ENCODE results near the gene PTPRG.

Gene PTPRG

DNA sequence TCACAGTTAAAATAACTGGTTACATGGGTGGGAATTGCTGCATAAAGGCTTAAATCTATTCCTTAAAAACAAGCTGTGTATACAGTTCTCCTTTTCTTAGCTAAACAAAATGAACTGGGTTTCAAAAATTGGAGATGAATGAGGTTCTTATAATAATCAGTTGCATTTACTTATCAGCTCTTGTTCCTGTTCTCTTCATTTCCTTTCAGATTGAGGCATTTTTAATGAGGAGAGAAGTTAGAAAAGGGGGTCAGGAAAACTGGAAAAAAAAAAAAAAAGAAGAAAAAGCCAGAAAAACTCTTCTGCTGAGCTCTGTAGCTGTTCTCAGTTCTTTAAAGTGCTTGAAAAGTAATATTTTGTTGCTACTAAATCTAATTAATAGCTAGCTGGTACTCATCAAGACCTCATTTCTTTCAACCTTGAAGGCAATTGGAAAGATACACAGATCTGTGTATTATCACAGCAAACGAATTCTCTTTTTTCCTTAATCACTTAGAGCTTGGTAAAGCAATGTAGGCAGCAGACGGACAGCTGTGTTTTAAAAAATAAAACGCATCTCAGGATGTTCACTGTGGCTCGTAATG, 32.2 kb downstream of the PTPRG start:
- H3K4me1 ChIP-seq (ENCODE audit: control insufficient read depth, low read length): no peaks in the 10 kb centered on the region
- TF ChIP-seq, protein P1, sequence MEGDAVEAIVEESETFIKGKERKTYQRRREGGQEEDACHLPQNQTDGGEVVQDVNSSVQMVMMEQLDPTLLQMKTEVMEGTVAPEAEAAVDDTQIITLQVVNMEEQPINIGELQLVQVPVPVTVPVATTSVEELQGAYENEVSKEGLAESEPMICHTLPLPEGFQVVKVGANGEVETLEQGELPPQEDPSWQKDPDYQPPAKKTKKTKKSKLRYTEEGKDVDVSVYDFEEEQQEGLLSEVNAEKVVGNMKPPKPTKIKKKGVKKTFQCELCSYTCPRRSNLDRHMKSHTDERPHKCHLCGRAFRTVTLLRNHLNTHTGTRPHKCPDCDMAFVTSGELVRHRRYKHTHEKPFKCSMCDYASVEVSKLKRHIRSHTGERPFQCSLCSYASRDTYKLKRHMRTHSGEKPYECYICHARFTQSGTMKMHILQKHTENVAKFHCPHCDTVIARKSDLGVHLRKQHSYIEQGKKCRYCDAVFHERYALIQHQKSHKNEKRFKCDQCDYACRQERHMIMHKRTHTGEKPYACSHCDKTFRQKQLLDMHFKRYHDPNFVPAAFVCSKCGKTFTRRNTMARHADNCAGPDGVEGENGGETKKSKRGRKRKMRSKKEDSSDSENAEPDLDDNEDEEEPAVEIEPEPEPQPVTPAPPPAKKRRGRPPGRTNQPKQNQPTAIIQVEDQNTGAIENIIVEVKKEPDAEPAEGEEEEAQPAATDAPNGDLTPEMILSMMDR (IDR thresholded peaks at IDR 0.05; ENCODE audit: low read depth, low read length, poor library complexity, severe bottlenecking): no peak
- TF ChIP-seq EZH2phosphoT487 (IDR thresholded peaks at IDR 0.05; ENCODE audit: borderline replicate concordance, low read length): no peak
- H4K20me1 ChIP-seq (ENCODE audit: control insufficient read depth, insufficient read depth, low read depth, low read length): no peaks in the 10 kb centered on the region
- H3K79me2 ChIP-seq (ENCODE audit: control insufficient read depth, low read length): no peaks in the 10 kb centered on the region
- H3K4me3 ChIP-seq (ENCODE audit: low read length): no peak overlapping the region
- no peaks in the 10 kb centered on the region for H3K27me3 ChIP-seq (ENCODE audit: control insufficient read depth, low read length)
- H3K27ac ChIP-seq (ENCODE audit: low read depth, low read length): no peak overlapping the region
- no peaks in the 10 kb centered on the region for H3K36me3 ChIP-seq (ENCODE audit: control insufficient read depth, low read length)
- no peaks in the 10 kb centered on the region; the same call in 1 of the 2 replicates for H3K9me3 ChIP-seq (ENCODE audit: control insufficient read depth, insufficient read depth, low read length)
- no peaks in the 10 kb centered on the region for H3K9me2 ChIP-seq (replicated peaks; ENCODE audit: control insufficient read depth, low read length)
- no peaks in the 10 kb centered on the region for H3F3A ChIP-seq (ENCODE audit: control insufficient read depth, insufficient read depth)
- H3K4me2 ChIP-seq (ENCODE audit: low read length): no peak overlapping the region

- Histone ChIP-seq H3K27me3 (ENCODE audit: control insufficient read depth, low read length) (no peaks in the 10 kb centered on the region), H3K79me2 (ENCODE audit: control insufficient read depth, low read length) (no peaks in the 10 kb centered on the region), H3K36me3 (ENCODE audit: control insufficient read depth, low read length) (no peaks in the 10 kb centered on the region), H3K4me2 (ENCODE audit: low read length) (no peak overlapping the region), H4K20me1 (ENCODE audit: control insufficient read depth, insufficient read depth, low read depth, low read length) (no peaks in the 10 kb centered on the region), H3K4me3 (ENCODE audit: low read length) (no peak overlapping the region), H3K4me1 (ENCODE audit: control insufficient read depth, low read length) (no peaks in the 10 kb centered on the region), H3K9me2 (replicated peaks; ENCODE audit: control insufficient read depth, low read length) (no peaks in the 10 kb centered on the region), H3K9me3 (ENCODE audit: control insufficient read depth, insufficient read depth, low read length) (no peaks in the 10 kb centered on the region; the same call in 1 of the 2 replicates), H3F3A (ENCODE audit: control insufficient read depth, insufficient read depth) (no peaks in the 10 kb centered on the region), H3K27ac (ENCODE audit: low read depth, low read length) (no peak overlapping the region)
- TF ChIP-seq, protein P1 (IDR thresholded peaks at IDR 0.05; ENCODE audit: low read depth, low read length, poor library complexity, severe bottlenecking): no peak
- no peak for TF ChIP-seq EZH2phosphoT487 (IDR thresholded peaks at IDR 0.05; ENCODE audit: borderline replicate concordance, low read length)
Observed at GRCh38 chr3:61594144-61594963, 33.0 kb downstream of the PTPRG start.

- Histone ChIP-seq H3K36me3 (ENCODE audit: control insufficient read depth, low read length) (no peaks in the 10 kb centered on the region), H3K27me3 (ENCODE audit: control insufficient read depth, low read length) (no peaks in the 10 kb centered on the region), H3K27ac (ENCODE audit: low read depth, low read length) (no peak overlapping the region), H3K4me2 (ENCODE audit: low read length) (no peak overlapping the region), H3K9me2 (replicated peaks; ENCODE audit: control insufficient read depth, low read length) (no peaks in the 10 kb centered on the region), H3K9me3 (ENCODE audit: control insufficient read depth, insufficient read depth, low read length) (no peaks in the 10 kb centered on the region), H4K20me1 (ENCODE audit: control insufficient read depth, insufficient read depth, low read depth, low read length) (no peaks in the 10 kb centered on the region), H3K4me1 (ENCODE audit: control insufficient read depth, low read length) (no peaks in the 10 kb centered on the region), H3F3A (ENCODE audit: control insufficient read depth, insufficient read depth) (no peaks in the 10 kb centered on the region), H3K79me2 (ENCODE audit: control insufficient read depth, low read length) (no peaks in the 10 kb centered on the region), H3K4me3 (ENCODE audit: low read length) (no peak overlapping the region)
- TF ChIP-seq EZH2phosphoT487 (IDR thresholded peaks at IDR 0.05; ENCODE audit: borderline replicate concordance, low read length): no peak
- TF ChIP-seq, protein P1 (IDR thresholded peaks at IDR 0.05; ENCODE audit: low read depth, low read length, poor library complexity, severe bottlenecking): no peak
Observed at GRCh38 chr3:61594964-61595285, 33.6 kb downstream of the PTPRG start.

All from DOHH2 (cell line).